ENCODE measurements around the gene TNIK. TPM values are rescaled to one million over a fixed set of nuclear protein-coding genes. Genes with fewer than 3 reads are reported as not detected.

The TNIK gene
- total and polyA plus RNA-seq, 2 experiments from 2014 or later = 7.4 to 13.8 TPM

- Histone ChIP-seq H3K4me1 (ENCODE audit: insufficient read depth) (peaks cover 29% of the 10 kb centered on the region), H2AFZ (no peak overlapping the region)
These were observed 106.0 kb downstream of the TNIK start for GRCh38 chr3:171354049-171354705.

GRCh38 chr3:171353423-171353822 lies 106.8 kb downstream of the TNIK start:
- Histone ChIP-seq H3K27ac (no peak overlapping the region), H3K36me3 (replicated peaks; ENCODE audit: insufficient read depth, low read depth) (no peaks in the 10 kb centered on the region), H3K4me1 (ENCODE audit: insufficient read depth) (peaks cover 26% of the 10 kb centered on the region), H2AFZ (no peak overlapping the region), H3K4me2 (no peak overlapping the region), H3K9me2 (replicated peaks; ENCODE audit: insufficient read depth) (no peaks in the 10 kb centered on the region), H3K9me3 (ENCODE audit: low read depth) (no peaks in the 10 kb centered on the region), H4K20me1 (ENCODE audit: insufficient read depth, poor library complexity, severe bottlenecking) (no peaks in the 10 kb centered on the region), H3K4me3 (no peak overlapping the region), H3K27me3 (no peaks in the 10 kb centered on the region), H3K79me2 (peaks cover 16% of the 10 kb centered on the region)
- no peak for DNase-seq (ENCODE audit: low spot score)
- 91% methylated on average over 4 of the region's 4 CpGs for WGBS (ENCODE audit: low lambda C conversion rate, missing lambda C conversion rate)
- TF ChIP-seq CTCF (IDR thresholded peaks at IDR 0.05; ENCODE audit: poor library complexity) (no peak), EZH2phosphoT487 (IDR thresholded peaks at IDR 0.05; ENCODE audit: low read depth, severe bottlenecking, unreplicated experiment) (no peak), EZH2 (IDR thresholded peaks at IDR 0.05; ENCODE audit: borderline replicate concordance) (no peak)

More at GRCh38 chr3:171354049-171354705, 106.0 kb downstream of the TNIK start:
- DNase-seq (ENCODE audit: low spot score) = no peak
- TF ChIP-seq EZH2phosphoT487 (IDR thresholded peaks at IDR 0.05; ENCODE audit: low read depth, severe bottlenecking, unreplicated experiment) = no peak
- TF ChIP-seq EZH2 (IDR thresholded peaks at IDR 0.05; ENCODE audit: borderline replicate concordance) = no peak
- TF ChIP-seq CTCF (IDR thresholded peaks at IDR 0.05; ENCODE audit: poor library complexity) = no peak
- H3K36me3 ChIP-seq (replicated peaks; ENCODE audit: insufficient read depth, low read depth) = no peaks in the 10 kb centered on the region
- H3K9me3 ChIP-seq (ENCODE audit: low read depth) = no peaks in the 10 kb centered on the region
- peaks cover 11% of the 10 kb centered on the region for H3K79me2 ChIP-seq
- H3K27me3 ChIP-seq = no peaks in the 10 kb centered on the region
- no peaks in the 10 kb centered on the region for H3K9me2 ChIP-seq (replicated peaks; ENCODE audit: insufficient read depth)
- 71% methylated on average over 5 of the region's 5 CpGs for WGBS (ENCODE audit: low lambda C conversion rate, missing lambda C conversion rate)
- H3K4me3 ChIP-seq = no peak overlapping the region
- no peak overlapping the region for H3K27ac ChIP-seq
- H3K4me2 ChIP-seq = no peak overlapping the region
- H4K20me1 ChIP-seq (ENCODE audit: insufficient read depth, poor library complexity, severe bottlenecking) = no peaks in the 10 kb centered on the region

- Histone ChIP-seq H3K79me2 (peaks cover 16% of the 10 kb centered on the region), H4K20me1 (ENCODE audit: insufficient read depth, poor library complexity, severe bottlenecking) (no peaks in the 10 kb centered on the region), H3K27ac (no peak overlapping the region), H3K36me3 (replicated peaks; ENCODE audit: insufficient read depth, low read depth) (no peaks in the 10 kb centered on the region), H2AFZ (no peak overlapping the region), H3K4me3 (no peak overlapping the region), H3K4me2 (no peak overlapping the region), H3K4me1 (ENCODE audit: insufficient read depth) (peaks cover 23% of the 10 kb centered on the region), H3K9me2 (replicated peaks; ENCODE audit: insufficient read depth) (no peaks in the 10 kb centered on the region), H3K27me3 (no peaks in the 10 kb centered on the region), H3K9me3 (ENCODE audit: low read depth) (no peaks in the 10 kb centered on the region)
- 85% methylated on average over 2 of the region's 2 CpGs for WGBS (ENCODE audit: low lambda C conversion rate, missing lambda C conversion rate)
- TF ChIP-seq CTCF (IDR thresholded peaks at IDR 0.05; ENCODE audit: poor library complexity) (no peak), EZH2 (IDR thresholded peaks at IDR 0.05; ENCODE audit: borderline replicate concordance) (no peak), EZH2phosphoT487 (IDR thresholded peaks at IDR 0.05; ENCODE audit: low read depth, severe bottlenecking, unreplicated experiment) (no peak)
- DNase-seq (ENCODE audit: low spot score) = no peak
These were observed 107.7 kb downstream of the TNIK start for GRCh38 chr3:171352387-171352935.

Data from hepatocyte (in vitro differentiated cells).